Hepatic stellate cell (primary cell): Measurements from ENCODE around the gene LUZP2.

Source experiments
- DNase-seq: peaks from one replicate; pipeline ENCODE4 v3.0.0; 2011; ENCODE audit warnings: low spot score

Gene LUZP2

DNA sequence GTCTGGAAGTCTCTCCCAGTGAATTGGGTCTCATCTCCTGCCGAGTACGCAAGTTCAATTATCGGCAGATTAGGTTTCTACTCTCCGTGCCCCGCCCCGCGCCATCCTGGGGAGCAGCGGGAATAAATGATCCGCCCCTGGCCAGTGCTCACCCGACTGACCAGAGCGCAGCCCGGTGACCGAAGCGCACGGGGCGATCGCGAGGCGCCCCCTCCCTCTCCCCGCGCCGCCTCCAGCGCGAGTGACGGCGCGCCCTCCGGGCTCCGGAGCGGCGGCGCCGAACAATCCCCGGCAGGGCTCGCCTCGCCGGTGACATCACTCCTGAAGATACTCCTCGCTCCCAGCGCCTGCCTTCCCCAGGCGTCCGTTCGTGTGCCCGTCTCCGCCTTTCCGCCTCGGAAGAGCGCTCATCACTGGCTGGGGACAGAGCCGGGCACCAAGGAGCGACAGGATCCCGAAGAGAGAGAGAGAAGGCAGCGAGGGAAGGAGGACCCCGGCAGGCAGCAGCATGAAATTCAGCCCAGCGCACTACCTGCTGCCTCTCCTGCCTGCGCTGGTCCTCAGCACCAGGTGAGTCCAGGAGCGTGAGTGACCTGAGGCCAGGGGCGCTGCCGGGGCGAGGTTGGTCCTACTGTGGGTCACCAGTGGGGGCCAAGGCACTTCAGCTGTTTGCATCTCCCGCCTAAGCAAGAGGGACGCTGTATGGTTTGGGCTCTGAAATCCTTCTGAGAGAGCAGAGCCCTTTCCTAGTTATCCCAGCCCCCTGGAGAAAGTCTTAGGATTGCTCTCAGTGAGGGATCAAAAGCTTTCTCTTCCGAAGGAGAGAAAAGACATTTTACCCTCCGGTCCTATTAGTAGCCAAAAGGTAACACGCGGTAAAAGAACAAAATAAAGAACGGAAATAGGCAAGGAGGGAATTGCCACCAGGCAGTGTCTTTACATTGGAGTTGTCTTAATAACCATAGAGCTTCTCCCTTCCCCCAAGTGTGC is at the start of gene LUZP2:
Gene LUZP2 (plus strand): TSS at position 318 of the 990 bp plus-strand sequence.
- peak; percentile 6 for DNase-seq

DNA sequence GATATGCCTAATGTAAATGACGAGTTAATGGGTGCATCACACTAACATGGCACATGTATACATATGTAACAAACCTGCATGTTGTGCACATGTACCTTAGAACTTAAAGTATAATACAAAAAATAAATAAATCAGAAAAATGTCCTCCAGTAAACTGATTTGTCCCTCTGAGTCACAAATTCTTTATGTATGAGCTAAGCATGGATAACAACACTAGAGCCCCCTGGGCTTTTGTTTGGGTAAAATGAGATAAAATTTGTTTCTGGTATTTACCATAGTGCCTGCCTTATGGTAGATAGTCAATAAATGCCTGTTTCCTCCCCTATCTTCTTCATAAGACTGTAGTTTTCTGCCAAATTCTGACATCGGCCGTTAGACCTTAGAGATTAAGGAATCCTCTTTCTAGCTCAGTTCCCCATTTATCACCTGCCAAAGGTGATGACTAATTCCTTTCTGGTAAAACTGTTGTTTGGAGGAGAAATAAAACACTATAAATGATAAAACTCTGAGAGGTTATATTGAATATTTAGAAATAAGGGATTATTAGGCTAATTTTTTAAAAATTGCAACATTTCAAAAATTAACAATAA is 43.6 kb upstream of the LUZP2 start:
- no peak for DNase-seq

GRCh38 chr11:24457985-24458384 is 38.9 kb upstream of the LUZP2 start:
- DNase-seq: no peak

DNA sequence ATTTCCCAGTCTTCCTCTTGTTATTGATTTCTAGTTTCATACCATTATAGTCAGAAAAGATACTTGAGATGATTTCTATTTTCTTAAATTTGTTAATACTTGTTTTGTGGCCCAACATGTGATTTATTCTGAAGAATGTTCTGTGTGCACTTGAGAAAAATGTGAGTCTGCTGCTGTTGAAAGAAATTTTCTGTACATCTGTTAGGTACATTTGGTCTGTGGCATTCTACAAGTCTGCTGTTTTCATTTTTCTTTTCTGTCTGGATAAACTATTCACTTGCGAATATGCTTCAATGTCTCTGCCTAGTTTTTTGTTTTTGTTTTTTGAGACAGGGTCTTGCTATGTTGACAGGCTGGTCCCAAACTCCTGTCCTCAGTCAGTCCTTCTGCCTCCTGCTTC is 26.4 kb upstream of the LUZP2 start:
- no peak for DNase-seq

GRCh38 chr11:24471084-24471483 is 25.8 kb upstream of the LUZP2 start:
- DNase-seq: no peak

- DNase-seq: no peak
Measured at GRCh38 chr11:24478718-24479117, 18.1 kb upstream of the LUZP2 start.

DNA sequence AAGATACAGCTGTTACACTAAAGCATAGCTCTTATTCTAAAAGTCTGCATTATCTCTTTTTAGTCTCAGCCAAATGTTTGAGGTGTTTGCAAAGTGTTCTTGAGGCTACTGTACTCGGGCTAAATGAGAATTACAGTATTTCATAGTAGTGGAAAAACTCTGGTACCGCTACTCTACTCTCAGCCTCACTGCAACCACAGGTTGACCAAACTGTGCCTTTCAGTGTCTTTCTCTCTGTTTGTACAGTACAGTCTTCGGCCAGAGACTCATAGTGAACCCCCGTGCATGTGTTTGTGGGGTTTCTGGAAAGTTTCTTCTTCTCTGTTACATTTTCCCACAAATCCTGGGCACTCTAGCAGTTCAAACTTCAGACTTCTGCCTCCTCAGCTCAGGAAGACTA is 7.4 kb upstream of the LUZP2 start:
- no peak for DNase-seq

DNA sequence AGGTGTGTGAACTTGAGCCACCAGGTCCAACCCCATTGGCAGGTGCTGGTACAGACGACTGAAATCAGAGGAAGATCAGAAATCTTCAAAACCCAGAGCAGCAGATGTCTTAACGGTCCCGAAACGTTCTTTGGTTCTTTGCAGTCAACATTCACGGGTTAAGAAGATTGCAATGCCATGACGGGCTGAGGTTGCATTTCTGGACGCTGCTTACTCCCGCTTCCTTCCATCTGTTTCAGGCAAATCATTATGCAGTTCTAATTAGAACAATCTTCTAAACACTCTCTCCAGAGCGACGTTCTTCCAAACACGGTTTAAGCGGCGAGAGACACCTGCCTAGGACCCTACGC is 492 bp upstream of the LUZP2 start:
- DNase-seq: no peak

DNA sequence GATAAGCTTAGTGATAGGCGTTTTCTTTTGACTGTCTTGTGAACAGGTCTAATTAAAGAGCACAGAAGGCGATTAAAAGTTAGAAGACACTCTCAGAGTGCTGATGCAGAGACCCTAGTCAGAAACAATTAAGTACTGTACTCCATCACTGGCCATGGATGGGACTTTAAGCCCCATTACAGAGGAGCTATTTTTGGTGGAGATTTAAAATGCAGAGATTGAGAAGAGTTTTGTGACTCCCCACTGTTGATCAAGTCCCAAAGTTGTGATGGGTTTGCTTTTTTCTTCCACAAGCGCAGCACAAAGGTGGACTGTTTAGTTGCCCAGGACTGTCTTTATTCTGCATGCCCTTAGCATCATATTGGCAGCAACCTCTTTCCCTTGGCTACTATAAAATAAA is 978 bp downstream of the LUZP2 start:
- DNase-seq: no peak

DNA sequence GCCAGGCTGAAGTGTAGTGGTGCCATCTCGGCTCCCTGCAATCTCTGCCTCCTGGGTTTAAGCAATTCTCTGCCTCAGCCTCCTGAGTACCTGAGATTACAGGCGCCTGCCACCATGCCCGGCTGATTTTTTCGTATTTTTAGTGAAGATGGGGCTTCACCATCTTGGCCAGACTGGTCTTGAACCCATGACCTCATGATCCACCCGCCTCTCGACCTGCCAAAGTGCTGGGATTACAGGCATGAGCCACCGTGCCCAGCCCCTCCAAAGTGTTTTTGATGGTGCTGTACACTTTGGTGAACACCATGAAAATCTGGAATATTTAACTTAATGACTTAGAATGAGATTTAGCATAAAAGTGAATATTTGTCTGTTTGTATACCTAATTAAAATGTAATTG is 5.6 kb downstream of the LUZP2 start:
- DNase-seq: no peak

DNA sequence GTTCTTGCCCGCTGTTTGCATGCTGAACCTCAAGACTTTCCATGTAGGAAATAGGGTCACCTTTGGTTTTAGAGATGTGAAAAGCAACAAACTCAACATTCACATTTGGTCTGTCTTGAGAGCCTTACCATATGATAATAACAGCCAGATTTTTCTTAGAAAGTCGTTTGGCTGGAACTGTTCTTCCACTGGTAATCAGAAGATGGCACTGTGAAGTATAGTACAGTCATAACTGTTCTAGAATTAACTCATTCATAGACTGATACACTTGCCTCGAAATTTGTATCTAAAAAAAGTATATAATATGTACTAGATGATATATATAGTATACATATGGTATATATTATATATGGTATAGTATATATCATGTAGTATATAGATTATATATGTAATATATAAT is 12.3 kb downstream of the LUZP2 start:
- DNase-seq: no peak

DNA sequence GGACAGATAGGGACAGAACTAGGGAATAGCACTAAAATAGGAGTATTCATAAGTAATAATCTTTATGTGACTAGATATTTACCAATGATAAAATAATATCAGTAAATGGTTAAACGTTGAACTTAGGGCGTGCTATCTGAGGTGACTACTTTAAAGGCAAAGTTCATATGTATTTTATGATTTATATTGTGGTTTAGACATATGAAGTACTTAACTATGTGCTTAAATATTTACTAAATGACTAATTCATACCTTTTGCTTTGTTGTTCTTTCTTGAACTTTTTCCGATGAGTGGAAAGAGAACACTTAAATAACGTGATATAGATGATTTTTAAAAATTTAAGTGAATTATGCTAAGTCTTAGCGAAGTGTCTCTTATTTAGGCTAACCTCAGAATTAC is 14.7 kb downstream of the LUZP2 start:
- DNase-seq: no peak

DNA sequence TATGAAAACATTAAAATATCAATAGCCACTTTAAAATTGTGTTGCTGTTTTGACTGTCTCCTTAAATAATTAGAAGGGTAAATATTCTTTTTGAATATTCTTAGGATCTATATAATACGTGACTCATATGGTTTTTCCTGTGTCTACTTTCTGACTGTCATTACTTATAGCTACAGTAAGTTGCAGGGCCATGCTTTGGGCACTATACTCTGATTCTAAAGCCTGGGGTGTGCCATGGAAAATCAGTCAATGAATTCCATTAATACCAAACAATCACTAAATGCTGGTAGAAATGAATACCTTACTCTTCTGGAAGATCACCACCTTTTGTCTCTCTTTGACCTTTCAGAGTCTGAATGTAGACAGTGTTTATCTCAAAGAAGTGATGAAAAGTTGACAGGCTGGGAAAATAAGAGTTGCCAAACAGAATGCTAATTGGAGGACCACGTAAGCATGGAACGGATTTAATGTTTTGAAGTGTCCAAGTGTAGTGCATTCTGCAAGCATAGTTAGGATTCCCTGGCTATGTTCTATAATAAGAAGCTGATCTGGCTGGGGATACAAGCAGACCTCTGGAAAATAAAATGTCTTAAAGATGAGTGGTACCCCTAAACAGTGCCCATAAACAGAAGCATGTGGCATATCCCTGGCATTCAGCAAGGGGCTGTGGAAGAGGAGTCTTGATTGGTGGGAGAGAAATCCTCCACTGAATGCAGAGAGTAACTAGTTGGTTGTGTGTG is 16.8 kb downstream of the LUZP2 start:
- no peak for DNase-seq

GRCh38 chr11:24514219-24514594 is 17.4 kb downstream of the LUZP2 start:
- DNase-seq: no peak

DNA sequence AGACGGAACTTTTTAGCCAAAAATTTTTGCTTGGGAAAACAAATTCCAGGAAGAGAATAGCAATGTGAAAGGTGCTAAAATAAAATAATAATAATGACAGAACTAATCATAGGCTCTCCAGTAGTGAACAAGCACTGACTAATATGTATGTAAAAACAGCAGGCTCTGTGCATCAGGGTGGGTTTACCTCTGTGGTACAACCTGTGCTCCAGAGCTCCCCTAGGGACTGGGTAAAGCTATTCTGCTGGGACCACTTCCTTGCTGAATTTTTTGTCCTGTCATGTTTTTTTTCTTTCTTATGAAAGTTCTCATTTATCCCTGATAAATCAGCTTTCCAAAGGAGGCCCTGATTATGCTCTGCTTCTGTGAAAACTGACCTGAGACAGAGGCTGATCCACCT is 18.8 kb downstream of the LUZP2 start:
- DNase-seq: no peak

GRCh38 chr11:24516638-24517037 is 19.8 kb downstream of the LUZP2 start:
- no peak for DNase-seq

DNA sequence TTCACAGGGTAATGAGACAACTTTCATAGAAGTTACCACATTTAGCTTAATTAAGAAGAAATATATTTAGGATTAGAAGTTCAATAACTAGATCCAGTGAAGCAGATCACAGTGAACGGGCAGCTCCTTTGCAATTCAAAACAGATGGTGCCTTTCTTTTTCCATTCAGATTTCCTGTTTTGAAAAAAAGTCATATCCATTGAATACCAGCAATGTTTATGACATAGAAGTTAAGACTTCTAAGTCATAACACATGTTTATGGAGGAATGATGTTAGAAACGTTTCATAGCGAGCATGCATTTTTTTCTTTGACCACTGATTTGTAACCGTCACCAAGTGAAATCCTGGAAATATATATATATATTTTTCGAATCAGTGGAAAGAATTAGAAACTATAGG is 24.7 kb downstream of the LUZP2 start:
- no peak for DNase-seq

DNA sequence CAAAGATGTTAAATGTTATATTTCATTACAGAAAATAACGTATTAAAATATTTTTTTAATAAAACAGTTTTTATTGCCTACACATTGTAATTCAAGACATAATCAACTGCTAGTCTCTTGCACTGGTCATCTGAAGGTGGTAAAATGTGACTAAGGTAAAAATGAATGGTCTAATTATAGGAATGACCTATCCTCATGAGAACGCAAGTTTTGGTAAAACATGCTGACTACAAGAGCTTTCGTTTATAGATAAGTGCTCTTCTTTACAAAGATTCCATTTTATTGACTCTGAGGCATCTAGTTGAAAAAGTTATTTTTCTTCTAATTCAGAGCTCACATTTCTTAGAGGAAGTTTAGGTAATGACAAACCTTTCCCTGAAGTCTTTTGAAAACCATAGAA is 27.3 kb downstream of the LUZP2 start:
- no peak for DNase-seq

DNA sequence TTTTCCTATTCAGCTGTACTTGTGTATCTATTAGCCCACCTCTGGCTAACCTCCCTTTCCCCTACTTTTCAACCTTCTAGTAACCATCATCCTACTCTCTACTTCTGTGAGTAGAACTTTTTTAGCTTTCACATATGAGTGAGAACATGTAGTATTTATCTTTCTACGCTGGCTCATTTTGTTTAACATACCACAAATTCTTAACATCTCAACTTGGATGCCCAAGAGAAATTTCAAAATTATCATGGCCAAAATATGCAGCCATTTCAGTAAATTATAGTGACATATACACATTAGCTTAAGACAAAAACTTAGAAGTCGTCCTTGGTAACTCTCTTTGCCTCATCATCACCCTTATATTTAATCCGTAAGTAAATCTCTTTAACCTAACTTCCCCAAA is 34.7 kb downstream of the LUZP2 start:
- no peak for DNase-seq

- DNase-seq: no peak
Measured at GRCh38 chr11:24543771-24544170, 46.9 kb downstream of the LUZP2 start.

GRCh38 chr11:24556693-24557092 is 59.8 kb downstream of the LUZP2 start:
- DNase-seq: no peak

DNA sequence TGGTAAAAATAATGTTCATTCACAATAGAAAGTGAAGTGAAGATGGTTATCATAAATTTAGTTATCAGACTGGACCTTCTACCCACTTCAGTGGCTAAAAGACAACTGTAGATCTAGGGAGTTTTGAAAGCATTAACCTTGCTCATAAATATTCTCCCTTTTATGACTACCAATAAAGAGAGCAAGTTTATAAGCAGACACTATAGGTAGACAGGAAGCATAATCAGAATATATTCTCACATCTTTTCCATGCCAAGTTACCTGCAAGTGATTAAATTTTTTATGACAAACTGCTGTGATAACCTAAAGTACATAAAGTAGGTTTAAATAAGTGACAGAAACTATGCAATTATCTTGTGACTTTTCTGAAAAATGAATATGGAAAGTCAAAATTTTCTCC is 62.5 kb downstream of the LUZP2 start:
- DNase-seq: no peak

GRCh38 chr11:24560324-24560723 is 63.5 kb downstream of the LUZP2 start:
- no peak for DNase-seq
